ENCODE results near the gene ARHGAP19. TPM values are rescaled to one million over a fixed set of nuclear protein-coding genes. Genes with fewer than 3 reads are reported as not detected.

Gene ARHGAP19
- total RNA-seq, 1 experiment from 2014 or later, result 28.9 TPM

DNA sequence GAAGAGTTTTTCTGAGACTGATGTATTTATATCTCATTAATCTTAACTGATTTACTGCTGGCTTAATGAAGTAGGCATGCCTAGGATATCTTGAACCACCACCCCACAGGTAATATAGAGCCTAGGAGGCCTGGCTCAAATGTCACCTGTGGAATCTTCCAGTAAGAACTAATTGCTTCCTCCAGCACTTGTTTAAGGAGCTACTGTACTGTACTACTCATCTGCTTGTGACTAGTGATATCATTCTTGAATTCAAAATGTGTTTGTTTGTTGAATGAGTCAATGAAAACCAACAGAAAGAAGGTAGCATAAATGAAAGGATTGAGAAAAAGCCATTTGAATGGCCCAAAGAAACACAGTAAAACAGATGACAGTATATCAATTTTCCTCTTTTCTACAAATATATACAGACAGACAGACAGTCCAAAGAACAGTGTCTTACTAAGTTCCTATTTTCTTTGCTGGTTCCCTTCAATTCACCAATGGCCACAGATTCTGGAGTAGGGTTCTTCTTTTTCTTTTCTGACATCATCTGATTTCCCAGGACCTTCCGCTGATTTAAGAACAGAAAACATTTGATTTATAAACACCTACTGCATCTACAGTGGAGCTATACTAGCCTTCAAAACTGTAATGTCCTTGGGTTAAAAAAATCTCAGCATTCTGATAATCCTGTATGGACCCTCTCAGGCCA, 63.0 kb downstream of the ARHGAP19 start:
- in situ Hi-C loops (cut with HindIII; ENCODE audit: low pct_unique_long_range_greater_than_20kb, low sequenced_read_pairs) (no loop called here), intact Hi-C loops (cut with micrococcal nuclease; ENCODE audit: unreplicated experiment) (no loop called here)
- Histone ChIP-seq H3K36me3 (ENCODE audit: control insufficient read depth, insufficient read depth, low read length) (peaks cover 21% of the 10 kb centered on the region), H3K9me3 (ENCODE audit: control insufficient read depth, insufficient read depth, low read depth, low read length) (no peaks in the 10 kb centered on the region), H3K27me3 (ENCODE audit: control insufficient read depth, insufficient read depth, low read length) (no peaks in the 10 kb centered on the region), H3K4me1 (ENCODE audit: control insufficient read depth, insufficient read depth, low read length) (peaks cover 8% of the 10 kb centered on the region; the same call in 1 of the 2 replicates), H3K4me3 (ENCODE audit: low read depth in 2 of 2, low read length in 2 of 2) (no peak overlapping the region), H3K27ac (ENCODE audit: low read length) (no peak overlapping the region)
- POLR2A ChIA-PET, result interaction anchor here (0.6 kb wide), 1 partner anchor 168 kb away, joined by 3 read pairs; no protein-coding TSS in a partner anchor
- CTCF ChIA-PET, result interaction anchor here (0.6 kb wide), 1 partner anchor 57 kb away, joined by 7 read pairs; no protein-coding TSS in a partner anchor
- no TSS peak for BruUV-seq (replicated peaks)
- TF ChIP-seq, protein P1, sequence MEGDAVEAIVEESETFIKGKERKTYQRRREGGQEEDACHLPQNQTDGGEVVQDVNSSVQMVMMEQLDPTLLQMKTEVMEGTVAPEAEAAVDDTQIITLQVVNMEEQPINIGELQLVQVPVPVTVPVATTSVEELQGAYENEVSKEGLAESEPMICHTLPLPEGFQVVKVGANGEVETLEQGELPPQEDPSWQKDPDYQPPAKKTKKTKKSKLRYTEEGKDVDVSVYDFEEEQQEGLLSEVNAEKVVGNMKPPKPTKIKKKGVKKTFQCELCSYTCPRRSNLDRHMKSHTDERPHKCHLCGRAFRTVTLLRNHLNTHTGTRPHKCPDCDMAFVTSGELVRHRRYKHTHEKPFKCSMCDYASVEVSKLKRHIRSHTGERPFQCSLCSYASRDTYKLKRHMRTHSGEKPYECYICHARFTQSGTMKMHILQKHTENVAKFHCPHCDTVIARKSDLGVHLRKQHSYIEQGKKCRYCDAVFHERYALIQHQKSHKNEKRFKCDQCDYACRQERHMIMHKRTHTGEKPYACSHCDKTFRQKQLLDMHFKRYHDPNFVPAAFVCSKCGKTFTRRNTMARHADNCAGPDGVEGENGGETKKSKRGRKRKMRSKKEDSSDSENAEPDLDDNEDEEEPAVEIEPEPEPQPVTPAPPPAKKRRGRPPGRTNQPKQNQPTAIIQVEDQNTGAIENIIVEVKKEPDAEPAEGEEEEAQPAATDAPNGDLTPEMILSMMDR (IDR thresholded peaks at IDR 0.05), result no peak
- no peak for TF ChIP-seq SIN3A (IDR thresholded peaks at IDR 0.05; ENCODE audit: borderline replicate concordance, insufficient read depth, low read depth, low read length)
- DNase-seq (ENCODE audit: low read depth, low spot score), result peak; percentile 71
- ATAC-seq, result peak; percentile 75

DNA sequence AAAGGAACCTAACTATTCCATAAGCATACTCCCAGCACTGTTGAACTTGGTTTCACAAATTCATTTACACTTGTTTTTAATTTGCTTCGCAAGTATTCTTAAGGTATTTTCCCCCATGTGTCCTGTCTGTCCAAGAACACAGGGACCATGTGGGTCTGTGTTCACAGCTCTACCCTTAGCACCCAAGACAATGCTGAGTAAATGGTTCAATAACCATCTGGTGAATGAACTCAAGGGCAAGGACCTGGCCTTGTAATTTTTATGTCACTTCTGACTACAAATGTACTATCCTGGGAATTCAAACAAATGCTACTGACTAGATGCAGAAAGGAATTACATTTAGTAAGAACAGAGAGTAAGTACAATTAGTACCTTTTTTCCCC, 63.7 kb downstream of the ARHGAP19 start:
- intact Hi-C loops (cut with micrococcal nuclease; ENCODE audit: unreplicated experiment) (no loop called here), in situ Hi-C loops (cut with HindIII; ENCODE audit: low pct_unique_long_range_greater_than_20kb, low sequenced_read_pairs) (no loop called here)
- H3K9me3 ChIP-seq (ENCODE audit: control insufficient read depth, insufficient read depth, low read depth, low read length), result no peaks in the 10 kb centered on the region
- H3K36me3 ChIP-seq (ENCODE audit: control insufficient read depth, insufficient read depth, low read length), result peaks cover 21% of the 10 kb centered on the region
- H3K27ac ChIP-seq (ENCODE audit: low read length), result no peak overlapping the region
- no TSS peak for BruUV-seq (replicated peaks)
- TF ChIP-seq, protein P1 (IDR thresholded peaks at IDR 0.05), result no peak
- TF ChIP-seq, protein P2, sequence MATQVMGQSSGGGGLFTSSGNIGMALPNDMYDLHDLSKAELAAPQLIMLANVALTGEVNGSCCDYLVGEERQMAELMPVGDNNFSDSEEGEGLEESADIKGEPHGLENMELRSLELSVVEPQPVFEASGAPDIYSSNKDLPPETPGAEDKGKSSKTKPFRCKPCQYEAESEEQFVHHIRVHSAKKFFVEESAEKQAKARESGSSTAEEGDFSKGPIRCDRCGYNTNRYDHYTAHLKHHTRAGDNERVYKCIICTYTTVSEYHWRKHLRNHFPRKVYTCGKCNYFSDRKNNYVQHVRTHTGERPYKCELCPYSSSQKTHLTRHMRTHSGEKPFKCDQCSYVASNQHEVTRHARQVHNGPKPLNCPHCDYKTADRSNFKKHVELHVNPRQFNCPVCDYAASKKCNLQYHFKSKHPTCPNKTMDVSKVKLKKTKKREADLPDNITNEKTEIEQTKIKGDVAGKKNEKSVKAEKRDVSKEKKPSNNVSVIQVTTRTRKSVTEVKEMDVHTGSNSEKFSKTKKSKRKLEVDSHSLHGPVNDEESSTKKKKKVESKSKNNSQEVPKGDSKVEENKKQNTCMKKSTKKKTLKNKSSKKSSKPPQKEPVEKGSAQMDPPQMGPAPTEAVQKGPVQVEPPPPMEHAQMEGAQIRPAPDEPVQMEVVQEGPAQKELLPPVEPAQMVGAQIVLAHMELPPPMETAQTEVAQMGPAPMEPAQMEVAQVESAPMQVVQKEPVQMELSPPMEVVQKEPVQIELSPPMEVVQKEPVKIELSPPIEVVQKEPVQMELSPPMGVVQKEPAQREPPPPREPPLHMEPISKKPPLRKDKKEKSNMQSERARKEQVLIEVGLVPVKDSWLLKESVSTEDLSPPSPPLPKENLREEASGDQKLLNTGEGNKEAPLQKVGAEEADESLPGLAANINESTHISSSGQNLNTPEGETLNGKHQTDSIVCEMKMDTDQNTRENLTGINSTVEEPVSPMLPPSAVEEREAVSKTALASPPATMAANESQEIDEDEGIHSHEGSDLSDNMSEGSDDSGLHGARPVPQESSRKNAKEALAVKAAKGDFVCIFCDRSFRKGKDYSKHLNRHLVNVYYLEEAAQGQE (IDR thresholded peaks at IDR 0.05; ENCODE audit: insufficient read depth in 1 of 2, low read depth in 2 of 2, low read length in 1 of 2), result no peak
- TF ChIP-seq TCF7L2 (IDR thresholded peaks at IDR 0.05; ENCODE audit: low read depth, low read length), result no peak
- TF ChIP-seq SIN3A (IDR thresholded peaks at IDR 0.05; ENCODE audit: borderline replicate concordance, insufficient read depth, low read depth, low read length), result no peak
- no peak for TF ChIP-seq POLR2AphosphoS5 (IDR thresholded peaks at IDR 0.05; ENCODE audit: low read depth, low read length)
- no peak overlapping the region for H3K4me3 ChIP-seq (ENCODE audit: low read depth in 2 of 2, low read length in 2 of 2)
- no peaks in the 10 kb centered on the region for H3K27me3 ChIP-seq (ENCODE audit: control insufficient read depth, insufficient read depth, low read length)
- ATAC-seq, result no peak
- DNase-seq (ENCODE audit: low read depth, low spot score), result no peak
- POLR2A ChIA-PET, result interaction anchor here (0.6 kb wide), 1 partner anchor 11 kb away, joined by 10 read pairs; no protein-coding TSS in a partner anchor
- CTCF ChIA-PET, result interaction anchor here (0.6 kb wide), 2 partner anchors 14 to 56 kb away, joined by 7 read pairs; no protein-coding TSS in a partner anchor
- H3K4me1 ChIP-seq (ENCODE audit: control insufficient read depth, insufficient read depth, low read length), result peaks cover 8% of the 10 kb centered on the region; the same call in 1 of the 2 replicates

Measured in Panc1 (cell line).